GM19395 (cell line): ENCODE results near the gene TXNDC5.
A peak's percentile ranks its signal among the peaks of the same experiment; 100 is the strongest.

ENCODE experiments used
- ATAC-seq: cut with Tn5 transposase; IDR thresholded peaks from one replicate; pipeline ENCODE4 v1.9.1; 2021; ENCODE audit warnings: mild to moderate bottlenecking, moderate library complexity; ENCODE audit not compliant: unreplicated experiment

The TXNDC5 gene

GRCh38 chr6:7914991-7915789, 4.6 kb upstream of the TXNDC5 start:
- ATAC-seq: no peak

- ATAC-seq: no peak
These were observed 3.7 kb upstream of the TXNDC5 start for GRCh38 chr6:7914311-7914710.

GRCh38 chr6:7912736-7913517, 2.3 kb upstream of the TXNDC5 start:
- no peak for ATAC-seq

DNA sequence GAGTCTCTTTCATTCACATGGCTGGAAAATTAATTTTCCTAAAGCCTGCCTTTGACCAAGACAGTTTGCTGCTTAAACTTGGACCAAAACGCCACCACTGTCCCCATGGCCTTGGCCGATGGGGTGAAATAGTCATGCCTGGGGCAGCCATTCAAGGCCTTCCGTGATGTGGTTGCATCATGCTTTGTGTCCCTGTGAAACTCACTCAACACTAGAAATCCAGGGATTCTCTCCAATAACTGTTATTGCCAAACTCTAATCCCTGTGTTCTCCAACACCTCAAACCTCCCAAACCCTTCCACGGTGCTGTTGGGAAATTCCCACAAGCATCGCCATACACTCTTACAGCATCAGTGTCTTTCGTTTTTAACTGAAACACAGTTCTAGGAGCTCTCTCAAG, 1.4 kb upstream of the TXNDC5 start:
- no peak for ATAC-seq

DNA sequence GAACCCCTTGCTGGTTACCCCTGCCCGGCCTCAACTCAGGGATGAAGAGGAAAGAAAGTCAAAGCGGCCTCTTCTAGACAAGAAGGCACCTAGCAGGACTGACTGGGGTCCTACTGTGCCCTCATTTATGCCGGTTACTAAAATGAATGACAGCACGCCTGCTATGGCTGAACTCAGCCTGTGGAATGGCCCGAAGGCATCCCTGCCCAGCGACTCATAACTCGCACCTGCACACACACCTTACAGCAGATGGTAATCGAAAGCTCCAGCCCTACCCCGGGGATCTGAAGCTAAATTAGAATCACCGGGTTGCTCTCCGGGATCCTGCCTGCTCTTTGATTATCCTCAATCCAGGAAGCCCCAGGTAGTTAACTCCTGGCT, 747 bp upstream of the TXNDC5 start:
- ATAC-seq: no peak

- peak; percentile 19 for ATAC-seq
These were observed 312 bp downstream of the TXNDC5 start for GRCh38 chr6:7910298-7910653.

DNA sequence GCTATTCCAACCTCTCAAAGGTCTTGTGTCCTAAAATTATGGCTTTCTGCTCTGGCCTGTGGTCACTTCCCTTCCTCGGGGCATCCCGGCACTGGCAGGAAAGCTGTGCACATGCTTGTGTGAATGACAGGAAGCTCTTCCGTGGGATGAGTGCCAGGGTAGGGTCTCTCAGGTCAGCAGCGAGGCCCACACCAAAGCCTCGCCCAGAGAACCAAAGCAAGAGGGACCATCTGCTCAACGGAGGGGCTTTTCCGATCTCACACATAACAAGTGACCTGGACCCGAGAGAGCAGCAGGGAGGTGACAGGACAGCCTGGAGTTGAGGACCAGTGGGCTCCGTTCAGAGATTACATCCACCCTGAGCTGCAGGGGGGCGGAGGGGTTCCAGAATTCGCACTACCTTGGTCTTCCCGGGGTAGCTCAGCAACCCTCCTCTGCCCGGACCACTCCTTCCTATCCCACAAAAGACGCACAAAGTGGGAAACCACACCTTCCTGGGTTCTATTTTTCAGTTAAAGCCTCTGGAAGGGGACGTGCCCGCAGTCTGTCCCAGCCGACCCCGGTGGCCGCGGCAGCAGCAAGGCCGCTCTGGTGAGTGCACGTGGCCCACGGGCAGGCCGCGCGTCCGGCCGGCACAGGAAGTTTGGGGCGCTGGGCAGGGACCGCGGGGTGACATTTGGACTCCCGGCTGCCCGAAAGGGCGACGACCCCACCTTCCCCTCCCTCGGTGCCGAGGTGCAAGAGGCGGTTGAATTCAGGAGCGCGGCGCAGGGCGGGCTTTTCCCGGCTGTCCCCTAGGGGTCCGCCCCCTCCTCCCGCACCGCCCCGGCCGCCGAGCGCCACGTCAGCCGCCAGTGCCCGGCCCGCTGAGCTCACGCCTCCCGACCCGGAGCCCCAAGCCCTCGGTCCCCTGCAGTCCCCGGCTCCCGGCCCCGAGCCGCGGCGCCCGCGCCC, 988 bp downstream of the TXNDC5 start:
- peak; percentile 33 for ATAC-seq

DNA sequence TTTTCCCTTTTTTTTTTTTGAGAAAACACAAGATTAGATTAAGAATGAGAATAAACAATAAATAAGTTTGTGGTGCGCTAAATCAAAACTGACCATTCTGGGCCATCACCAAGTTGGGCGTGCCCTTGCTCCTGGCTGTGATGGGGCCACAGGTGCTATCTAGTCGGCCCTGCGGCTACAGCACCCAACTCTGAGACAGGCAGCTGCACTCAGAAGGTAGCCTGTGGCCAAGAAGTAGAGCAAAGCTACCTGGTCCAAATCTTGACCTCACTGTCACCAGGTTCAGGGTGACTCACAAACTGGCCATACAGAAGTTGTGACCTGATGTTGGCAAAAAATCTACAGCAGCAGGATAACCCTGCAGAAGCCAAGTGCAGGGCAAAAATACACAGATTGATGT, 3.4 kb downstream of the TXNDC5 start:
- ATAC-seq: no peak

- no peak for ATAC-seq
These were observed 3.8 kb downstream of the TXNDC5 start for GRCh38 chr6:7906741-7907140.

DNA sequence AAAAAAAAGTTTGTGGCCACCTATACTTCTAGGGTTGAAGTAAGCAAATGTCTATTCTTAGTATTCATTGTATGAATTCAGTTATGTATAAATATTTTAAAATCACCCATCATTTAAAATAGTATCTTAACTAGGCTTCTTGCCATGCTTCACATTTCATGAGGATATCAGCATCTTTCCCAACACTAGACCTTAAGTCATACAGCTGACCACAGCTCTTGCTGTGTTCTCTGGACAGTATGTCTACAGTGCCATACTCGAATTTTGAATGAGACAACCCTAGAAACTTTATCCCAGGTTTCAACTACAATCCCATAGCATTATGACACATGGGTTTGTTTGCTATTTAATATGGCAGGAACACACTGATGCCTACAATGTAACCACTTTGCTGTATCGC, 5.2 kb downstream of the TXNDC5 start:
- no peak for ATAC-seq

GRCh38 chr6:7904654-7905319, 5.8 kb downstream of the TXNDC5 start:
- ATAC-seq: no peak

GRCh38 chr6:7903673-7904072, 6.9 kb downstream of the TXNDC5 start:
- ATAC-seq: no peak

DNA sequence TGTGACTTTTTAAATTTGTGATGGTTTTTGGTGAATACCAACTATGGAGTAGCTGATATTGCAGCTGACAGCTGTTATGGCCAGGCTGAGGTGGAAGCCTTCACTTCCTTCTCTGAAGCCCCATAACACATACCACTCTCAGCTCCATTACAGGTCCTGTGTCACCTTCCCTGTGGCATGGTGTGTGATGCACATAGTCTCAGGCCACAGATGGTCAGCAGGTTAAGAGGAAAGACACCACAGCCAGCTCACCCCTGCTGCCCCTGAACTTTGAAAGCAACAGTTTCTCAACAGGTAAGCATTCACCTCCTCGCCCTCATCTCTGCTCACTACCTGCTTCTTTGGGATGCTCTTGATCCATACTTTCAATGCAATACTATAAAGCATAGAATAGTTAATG, 7.7 kb downstream of the TXNDC5 start:
- no peak for ATAC-seq

GRCh38 chr6:7902221-7902620, 8.4 kb downstream of the TXNDC5 start:
- no peak for ATAC-seq

DNA sequence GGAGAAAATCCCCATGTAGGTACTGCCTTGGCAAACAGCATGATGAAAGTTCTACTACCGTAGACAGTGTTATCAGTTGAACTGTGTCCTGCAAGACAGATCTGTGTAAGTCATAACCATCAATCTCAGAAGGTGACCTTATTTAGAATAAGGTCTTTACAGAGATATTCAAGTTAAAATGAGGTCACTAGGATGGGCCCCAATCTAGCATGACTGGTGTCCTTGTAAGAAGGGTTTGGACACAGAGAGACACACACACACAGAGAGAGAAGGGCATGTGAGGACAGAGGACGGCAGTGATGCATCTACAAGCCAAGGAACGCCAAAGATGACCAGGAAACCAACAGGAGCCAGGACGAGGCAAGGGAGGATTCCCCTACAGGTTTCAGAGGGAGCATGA, 8.8 kb downstream of the TXNDC5 start:
- no peak for ATAC-seq

DNA sequence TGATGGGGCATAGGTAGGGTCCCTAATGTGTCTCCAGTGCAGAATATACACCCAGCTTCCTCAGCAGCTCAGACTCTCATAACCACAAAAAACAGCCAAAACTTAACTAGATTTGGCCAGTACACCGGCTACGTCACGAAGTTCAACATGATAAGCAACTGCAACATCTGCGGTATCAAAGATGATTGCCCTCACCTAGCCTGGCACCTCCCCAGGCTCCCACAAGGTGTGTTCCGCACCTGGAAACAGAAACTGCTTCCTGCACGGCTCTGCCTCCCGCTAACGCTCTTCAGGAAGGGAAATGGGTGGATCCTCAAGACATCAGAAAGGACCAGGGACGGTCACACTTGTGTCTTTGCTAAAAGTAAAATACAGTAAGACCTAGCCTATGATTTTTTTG, 9.5 kb downstream of the TXNDC5 start:
- no peak for ATAC-seq

GRCh38 chr6:7900621-7901020, 10.0 kb downstream of the TXNDC5 start:
- ATAC-seq: no peak

GRCh38 chr6:7899889-7900213, 10.7 kb downstream of the TXNDC5 start:
- ATAC-seq: no peak

GRCh38 chr6:7899101-7899888, 11.3 kb downstream of the TXNDC5 start:
- no peak for ATAC-seq

DNA sequence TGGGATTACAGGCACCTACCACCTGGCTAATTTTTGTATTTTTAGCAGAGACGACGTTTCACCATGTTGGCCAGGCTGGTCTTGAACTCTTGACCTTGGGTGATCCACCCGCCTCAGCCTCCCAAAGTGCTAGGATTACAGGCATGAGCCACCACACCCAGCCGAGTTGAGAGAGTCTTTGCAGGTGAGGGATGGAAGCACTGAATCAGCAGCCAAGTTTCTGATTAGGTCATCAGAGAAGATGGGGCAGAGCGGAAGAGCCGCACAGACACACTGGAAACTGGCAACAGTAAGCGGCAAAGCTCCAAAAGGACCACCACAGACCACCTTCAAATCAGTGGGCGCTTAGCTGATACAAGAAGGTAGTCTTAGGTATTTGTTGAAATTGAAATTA, 12.4 kb downstream of the TXNDC5 start:
- ATAC-seq: peak; percentile 6
